ENCODE data around the gene CCNB2.

- TF ChIP-seq CTCF (IDR thresholded peaks at IDR 0.05), result no peak
- TF ChIP-seq POLR2A (IDR thresholded peaks at IDR 0.05), result no peak
- no peak for TF ChIP-seq POLR2AphosphoS5 (IDR thresholded peaks at IDR 0.05; ENCODE audit: insufficient read depth in 1 of 2, low read depth in 1 of 2)
Measured at GRCh38 chr15:59119625-59120024, 14.7 kb downstream of the CCNB2 start.
